Prostate gland (tissue), 2 donors: ENCODE results near the gene PABPC5.

Source experiments
- CTCF ChIP-seq, 4 experiments: fragments of 200-600 bp in 2 of 4; fragments of 450-650 bp in 2 of 4; sonication (generic) in 2 of 4; IDR thresholded peaks; 1 replicate in 3 of 4; 2 replicates in 1 of 4; pipeline ENCODE4 v1.5.1; 2016 to 2019; ENCODE audit warnings: antibody characterized with exemption in 4 of 4, mild to moderate bottlenecking in 2 of 4, moderate library complexity in 2 of 4
- POLR2A ChIP-seq: fragments of 450-650 bp; IDR thresholded peaks from one replicate; pipeline ENCODE4 v1.6.1; 2016; ENCODE audit warnings: antibody characterized with exemption, mild to moderate bottlenecking
- POLR2AphosphoS5 ChIP-seq: sonication (generic); formaldehyde crosslinking; IDR thresholded peaks from one replicate; pipeline ENCODE4 v1.6.1; 2017; ENCODE audit warnings: antibody characterized with exemption

- TF ChIP-seq CTCF (IDR thresholded peaks at IDR 0.05) (peak in 2 of 4 experiments; percentile 7 to 15), POLR2A (no peak), POLR2AphosphoS5 (no peak)
These were observed 19.9 kb upstream of the PABPC5 start for GRCh38 chrX:91414713-91415112.
